Tibial nerve (tissue), 3 donors: Measurements from ENCODE around the gene CNGB1.

ENCODE experiments used
- POLR2A ChIP-seq, 2 donors: fragments of 450-650 bp; IDR thresholded peaks; one replicate each; pipeline ENCODE4 v1.6.1; 2017; ENCODE audit warnings: antibody characterized with exemption in 2 of 2, mild to moderate bottlenecking in 2 of 2, moderate library complexity in 2 of 2
- TF ChIP-seq, protein P1 (sequence below), 5 experiments: fragments of 200-600 bp in 3 of 5; fragments of 450-650 bp in 2 of 5; sonication (generic) in 3 of 5; IDR thresholded peaks; one replicate each; pipeline ENCODE4 v1.5.1; 2016 to 2019; ENCODE audit warnings: antibody characterized with exemption in 5 of 5, mild to moderate bottlenecking in 3 of 5, moderate library complexity in 2 of 5

DNA sequence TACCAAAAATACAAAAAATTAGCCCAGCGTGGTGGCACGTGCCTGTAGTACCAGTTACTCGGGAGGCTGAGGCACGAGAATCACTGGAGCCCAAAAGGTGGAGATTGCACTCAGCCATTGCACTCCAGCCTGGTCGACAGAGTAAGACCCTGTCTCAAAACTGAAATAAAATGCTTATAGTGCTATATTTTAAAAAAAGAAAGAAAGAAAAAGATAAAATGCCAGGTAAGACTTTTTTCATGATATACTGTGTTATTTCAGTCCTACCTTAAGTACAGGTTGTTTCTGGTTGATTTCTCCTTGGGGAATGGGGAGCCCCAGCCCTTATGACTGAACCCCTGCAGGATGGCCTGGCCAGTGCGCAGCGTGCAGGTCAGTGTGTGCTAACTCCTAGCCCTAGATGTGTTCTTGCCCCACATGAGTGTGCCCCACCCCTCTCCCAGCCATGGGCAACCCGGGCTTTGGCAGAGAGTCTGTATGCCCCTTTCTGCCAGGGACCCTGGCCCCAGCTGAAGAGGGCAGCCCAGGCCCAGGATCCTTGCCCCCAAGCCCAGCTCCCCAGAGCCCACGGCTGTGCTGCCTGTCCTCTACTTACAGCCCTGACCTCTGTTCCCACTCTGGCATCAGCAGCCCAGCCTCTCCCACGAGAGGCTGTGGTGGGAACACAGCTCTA, 1.3 kb downstream of the CNGB1 start:
- TF ChIP-seq, protein P1, sequence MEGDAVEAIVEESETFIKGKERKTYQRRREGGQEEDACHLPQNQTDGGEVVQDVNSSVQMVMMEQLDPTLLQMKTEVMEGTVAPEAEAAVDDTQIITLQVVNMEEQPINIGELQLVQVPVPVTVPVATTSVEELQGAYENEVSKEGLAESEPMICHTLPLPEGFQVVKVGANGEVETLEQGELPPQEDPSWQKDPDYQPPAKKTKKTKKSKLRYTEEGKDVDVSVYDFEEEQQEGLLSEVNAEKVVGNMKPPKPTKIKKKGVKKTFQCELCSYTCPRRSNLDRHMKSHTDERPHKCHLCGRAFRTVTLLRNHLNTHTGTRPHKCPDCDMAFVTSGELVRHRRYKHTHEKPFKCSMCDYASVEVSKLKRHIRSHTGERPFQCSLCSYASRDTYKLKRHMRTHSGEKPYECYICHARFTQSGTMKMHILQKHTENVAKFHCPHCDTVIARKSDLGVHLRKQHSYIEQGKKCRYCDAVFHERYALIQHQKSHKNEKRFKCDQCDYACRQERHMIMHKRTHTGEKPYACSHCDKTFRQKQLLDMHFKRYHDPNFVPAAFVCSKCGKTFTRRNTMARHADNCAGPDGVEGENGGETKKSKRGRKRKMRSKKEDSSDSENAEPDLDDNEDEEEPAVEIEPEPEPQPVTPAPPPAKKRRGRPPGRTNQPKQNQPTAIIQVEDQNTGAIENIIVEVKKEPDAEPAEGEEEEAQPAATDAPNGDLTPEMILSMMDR (IDR thresholded peaks at IDR 0.05): no peak
- TF ChIP-seq POLR2A (IDR thresholded peaks at IDR 0.05): no peak
